Left ventricle myocardium inferior (tissue), 1 donor: ENCODE results near the gene PCGF1. TPM values are rescaled to one million over a fixed set of nuclear protein-coding genes. Genes with fewer than 3 reads are reported as not detected.
A peak's percentile ranks its signal among the peaks of the same experiment; 100 is the strongest.

Experiments
- DNase-seq: peaks from one replicate; pipeline ENCODE4 v3.0.0-alpha.2; 2020
- H3K27ac ChIP-seq: fragments of 200-600 bp; replicated peaks from 2 replicates; pipeline ENCODE4 v1.8.0; 2021
- H3K27me3 ChIP-seq: fragments of 200-600 bp; 2 replicates; pipeline ENCODE4 v1.8.0; 2021; ENCODE audit warnings: low read depth
- H3K36me3 ChIP-seq: fragments of 200-600 bp; 2 replicates; pipeline ENCODE4 v1.8.0; 2021
- H3K4me1 ChIP-seq: fragments of 200-600 bp; 2 replicates; pipeline ENCODE4 v1.8.0; 2021
- H3K4me3 ChIP-seq: fragments of 200-600 bp; 2 replicates; pipeline ENCODE4 v1.8.0; 2021; ENCODE audit warnings: mild to moderate bottlenecking, moderate library complexity
- H3K9me3 ChIP-seq: fragments of 200-600 bp; replicated peaks from 2 replicates; pipeline ENCODE4 v1.8.0; 2021
- intact Hi-C: fragments of 100-400 bp; cut with micrococcal nuclease; formaldehyde crosslinking; loops from one replicate; pipeline ENCODE4 v1.11.0; 2022
- total RNA-seq: library from RNA; stranded (reverse); fragmentation: NEBNext Ultra II Directional; extraction: Animal tissue kit (Norgen Biotek cat#: 25700); gene quantifications from one replicate; pipeline ENCODE4 v1.2.1, GENCODE V29; 2021
- TF ChIP-seq, protein P1 (sequence below): fragments of 200-600 bp; IDR thresholded peaks from 2 replicates; pipeline ENCODE4 v1.8.0; 2021; ENCODE audit warnings: antibody characterized with exemption, mild to moderate bottlenecking, borderline replicate concordance
- donor health status: DM: no; HTN: yes; CAD: no; lungs with severe emphysema.

The PCGF1 gene
- total RNA-seq, 1 donor from 2014 or later: 20.2 TPM

DNA sequence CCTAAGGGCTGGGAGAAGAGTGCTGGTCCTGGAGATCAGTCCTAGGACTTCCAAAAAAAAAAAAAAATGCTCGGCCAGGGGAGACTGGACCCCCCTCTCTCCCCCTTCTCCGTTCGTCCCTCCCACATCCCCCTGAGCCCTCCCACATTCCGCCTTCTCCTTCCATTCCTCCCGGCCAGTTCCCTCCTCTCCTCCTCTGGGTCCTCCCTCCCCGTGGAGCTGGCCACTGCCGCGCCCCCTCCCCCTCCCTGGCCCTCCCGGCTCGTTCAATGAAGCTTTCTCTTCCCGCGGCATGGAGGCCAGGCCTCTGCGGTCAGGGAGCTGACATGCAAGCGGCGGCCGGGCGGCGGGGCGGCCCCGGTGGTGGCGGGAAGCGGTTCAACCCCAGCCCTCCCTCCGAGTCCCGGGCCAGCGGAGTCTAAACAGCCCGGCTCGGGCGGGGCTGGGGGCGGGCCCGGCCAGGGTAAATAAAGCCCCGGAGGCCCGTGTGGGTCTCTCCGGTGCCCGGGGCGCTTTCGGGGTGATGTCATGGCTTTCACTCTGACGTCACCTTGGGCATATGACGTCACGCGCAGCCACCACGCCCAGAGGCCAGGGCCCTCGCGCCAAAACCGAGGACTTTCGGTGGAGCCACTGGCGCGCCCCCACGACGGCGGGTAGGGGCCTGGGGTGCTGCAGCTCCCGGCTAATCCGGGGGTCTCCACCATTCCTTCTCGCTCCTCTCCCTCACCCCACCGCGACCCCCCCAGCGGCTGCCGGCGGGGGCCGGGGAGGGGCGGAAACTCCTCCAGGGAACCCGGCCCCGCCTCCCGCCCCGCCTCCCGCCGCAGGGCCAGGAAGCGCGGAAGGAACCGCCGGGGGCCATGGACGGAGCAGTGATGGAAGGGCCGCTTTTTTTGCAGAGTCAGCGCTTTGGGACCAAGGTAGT lies 46.7 kb upstream of the PCGF1 start, which contains the start of the genes DOK1 and LOXL3:
Gene DOK1 (plus strand): TSS at position 829 of the 928 bp plus-strand sequence. CDS start 35 bp downstream, at position 864.
Gene LOXL3 (minus strand): TSS at position 51 of the 928 bp plus-strand sequence. CDS start 1,308 bp downstream, outside the sequence.
- peak within 1 kb of the TSS; percentile 78 for H3K4me3 ChIP-seq
- H3K9me3 ChIP-seq: no peaks in the 10 kb centered on the region
- TF ChIP-seq, protein P1, sequence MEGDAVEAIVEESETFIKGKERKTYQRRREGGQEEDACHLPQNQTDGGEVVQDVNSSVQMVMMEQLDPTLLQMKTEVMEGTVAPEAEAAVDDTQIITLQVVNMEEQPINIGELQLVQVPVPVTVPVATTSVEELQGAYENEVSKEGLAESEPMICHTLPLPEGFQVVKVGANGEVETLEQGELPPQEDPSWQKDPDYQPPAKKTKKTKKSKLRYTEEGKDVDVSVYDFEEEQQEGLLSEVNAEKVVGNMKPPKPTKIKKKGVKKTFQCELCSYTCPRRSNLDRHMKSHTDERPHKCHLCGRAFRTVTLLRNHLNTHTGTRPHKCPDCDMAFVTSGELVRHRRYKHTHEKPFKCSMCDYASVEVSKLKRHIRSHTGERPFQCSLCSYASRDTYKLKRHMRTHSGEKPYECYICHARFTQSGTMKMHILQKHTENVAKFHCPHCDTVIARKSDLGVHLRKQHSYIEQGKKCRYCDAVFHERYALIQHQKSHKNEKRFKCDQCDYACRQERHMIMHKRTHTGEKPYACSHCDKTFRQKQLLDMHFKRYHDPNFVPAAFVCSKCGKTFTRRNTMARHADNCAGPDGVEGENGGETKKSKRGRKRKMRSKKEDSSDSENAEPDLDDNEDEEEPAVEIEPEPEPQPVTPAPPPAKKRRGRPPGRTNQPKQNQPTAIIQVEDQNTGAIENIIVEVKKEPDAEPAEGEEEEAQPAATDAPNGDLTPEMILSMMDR: no peak
- H3K4me1 ChIP-seq: peaks cover 49% of the 10 kb centered on the region
- intact Hi-C loops: no loop called here
- peak; percentile 91 for DNase-seq
- peak within 1 kb of the TSS; percentile 87 for H3K27ac ChIP-seq
- no peaks in the 10 kb centered on the region for H3K36me3 ChIP-seq
- peaks cover 37% of the 10 kb centered on the region for H3K27me3 ChIP-seq

- Histone ChIP-seq H3K4me3 (peak overlapping the region; percentile 78), H3K4me1 (peaks cover 59% of the 10 kb centered on the region), H3K9me3 (no peaks in the 10 kb centered on the region), H3K36me3 (no peaks in the 10 kb centered on the region), H3K27me3 (peaks cover 37% of the 10 kb centered on the region), H3K27ac (peak overlapping the region; percentile 87)
- no peak for DNase-seq
- TF ChIP-seq, protein P1: no peak
- intact Hi-C loops: no loop called here
Observed at GRCh38 chr2:74552914-74553811, 45.7 kb upstream of the PCGF1 start.

DNA sequence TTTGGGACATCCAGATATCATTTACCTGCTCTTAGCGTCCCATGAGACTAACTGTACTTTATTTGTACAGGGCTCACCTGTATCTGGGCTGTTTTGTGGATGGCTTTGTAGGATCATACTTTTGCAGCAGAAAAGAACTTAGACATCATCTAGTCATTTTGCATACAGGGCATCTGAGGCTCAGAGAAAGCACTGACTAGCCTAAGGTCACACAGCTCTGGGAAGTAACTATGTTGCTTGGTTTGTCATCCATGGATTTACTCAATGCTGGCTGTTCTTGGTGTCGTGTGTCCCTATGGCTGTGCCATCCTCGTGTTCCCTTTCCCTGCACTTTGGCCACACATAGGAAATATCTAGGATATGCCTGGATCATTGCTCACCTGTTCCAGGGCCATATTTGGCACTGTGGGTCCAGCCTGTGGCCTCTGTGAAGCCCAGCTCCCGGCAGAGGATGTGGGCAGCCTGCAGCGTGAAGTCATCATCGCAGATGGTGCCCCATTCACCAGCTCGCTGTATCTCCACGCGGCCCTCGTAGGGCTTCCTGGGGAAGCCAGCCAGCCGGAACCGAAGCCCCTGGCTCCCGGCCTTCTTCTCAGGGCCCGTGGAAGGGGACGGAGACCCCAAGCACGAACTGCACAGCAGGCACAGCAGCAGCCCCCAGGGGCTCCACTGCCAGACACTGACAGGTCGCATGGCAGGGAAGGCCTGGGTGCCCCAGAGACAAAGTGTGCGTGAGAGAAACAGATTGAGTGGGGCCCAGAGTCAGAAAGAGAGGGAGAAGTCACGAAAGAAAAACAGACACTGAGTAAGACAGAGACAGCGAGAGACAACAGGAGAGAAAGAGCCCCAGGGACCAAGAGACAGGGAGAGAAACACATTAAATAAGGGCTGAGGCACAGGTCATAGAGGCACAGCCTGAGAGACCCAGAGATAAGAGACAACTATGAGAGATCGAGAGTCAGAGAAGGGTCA lies 44.7 kb upstream of the PCGF1 start:
- Histone ChIP-seq H3K27ac (peak overlapping the region; percentile 87), H3K36me3 (no peaks in the 10 kb centered on the region), H3K4me3 (peak overlapping the region; percentile 78), H3K4me1 (peaks cover 61% of the 10 kb centered on the region), H3K9me3 (no peaks in the 10 kb centered on the region), H3K27me3 (peaks cover 37% of the 10 kb centered on the region)
- TF ChIP-seq, protein P1: no peak
- intact Hi-C loops: no loop called here
- DNase-seq: no peak

- H3K36me3 ChIP-seq: no peaks in the 10 kb centered on the region
- DNase-seq: no peak
- H3K9me3 ChIP-seq: no peaks in the 10 kb centered on the region
- H3K27ac ChIP-seq: no peak overlapping the region
- H3K4me3 ChIP-seq: no peak overlapping the region
- H3K27me3 ChIP-seq: peaks cover 37% of the 10 kb centered on the region
- TF ChIP-seq, protein P1: no peak
- H3K4me1 ChIP-seq: peaks cover 61% of the 10 kb centered on the region
- intact Hi-C loops: no loop called here
Observed at GRCh38 chr2:74551530-74551929, 44.0 kb upstream of the PCGF1 start.
